H1 (cell line): ENCODE data around the gene ABCG8. TPM values are rescaled to one million over a fixed set of nuclear protein-coding genes. Genes with fewer than 3 reads are reported as not detected.

Experiments used
- CTCF ChIA-PET: fragments of 300-600 bp; sonication (Branson Sonifier 250); formaldehyde crosslinking; loops from one replicate; lab custom pipeline; 2021; ENCODE audit not compliant: partially characterized antibody; lab: Charles Lee
- POLR2A ChIA-PET: fragments of 300-600 bp; sonication (Branson Sonifier 250); formaldehyde crosslinking; loops from one replicate; lab custom pipeline; 2021; ENCODE audit warnings: inconsistent platforms; ENCODE audit not compliant: partially characterized antibody; lab: Charles Lee
- DNase-seq, 2 experiments: peaks; one replicate each; pipeline versions ENCODE4 v3.0.0 to v3.0.0-alpha.2; 2010 to 2022; ENCODE audit warnings: low spot score in 2 of 2, low read depth in 1 of 2, mixed read lengths in 1 of 2
- FAIRE-seq: peaks from 2 replicates; lab custom pipeline; 2011; peaks lifted over from hg19 to GRCh38; lab: Jason Lieb, UNC
- H2AFZ ChIP-seq: 2 replicates; pipeline ENCODE4 v1.8.1; 2012; ENCODE audit warnings: low read length, inconsistent platforms
- H2AK5ac ChIP-seq: 2 replicates; pipeline ENCODE4 v1.6.1; 2013; ENCODE audit warnings: low read depth, low read length
- H2BK120ac ChIP-seq: replicated peaks from 2 replicates; pipeline ENCODE3; 2013; ENCODE audit warnings: low read depth, low read length, inconsistent platforms
- H2BK12ac ChIP-seq: 2 replicates; pipeline ENCODE4 v1.6.1; 2013; ENCODE audit warnings: low read depth, low read length
- H2BK15ac ChIP-seq: 2 replicates; pipeline ENCODE4 v1.6.1; 2013; ENCODE audit warnings: low read length
- H2BK20ac ChIP-seq: 2 replicates; pipeline ENCODE4 v1.6.1; 2013; ENCODE audit warnings: low read length
- H2BK5ac ChIP-seq: 2 replicates; pipeline ENCODE4 v1.6.1; 2013; ENCODE audit warnings: low read depth, low read length
- H3K14ac ChIP-seq: 2 replicates; pipeline ENCODE4 v1.6.1; 2013; ENCODE audit warnings: inconsistent platforms; ENCODE audit not compliant: insufficient read length
- H3K18ac ChIP-seq: 2 replicates; pipeline ENCODE4 v1.6.1; 2013; ENCODE audit warnings: low read length; ENCODE audit errors: extremely low read depth
- H3K23ac ChIP-seq: 2 replicates; pipeline ENCODE4 v1.6.1; 2013; ENCODE audit warnings: inconsistent platforms; ENCODE audit not compliant: insufficient read length
- H3K23me2 ChIP-seq: 2 replicates; pipeline ENCODE4 v1.6.1; 2013; ENCODE audit warnings: low read depth, low read length
- H3K27ac ChIP-seq: 2 replicates; pipeline ENCODE4 v1.6.1; 2011; ENCODE audit warnings: low read depth, low read length, inconsistent platforms
- H3K27me3 ChIP-seq, 4 experiments: replicated peaks in 1 of 4; 1 replicate in 1 of 4; 2 replicates in 3 of 4; pipeline versions ENCODE4 v1.6.1 to v1.8.1; 2011 to 2013; ENCODE audit warnings: low read length in 3 of 4, mild to moderate bottlenecking in 3 of 4, inconsistent platforms in 2 of 4, mixed read lengths in 2 of 4, moderate library complexity in 1 of 4; ENCODE audit not compliant: control insufficient read depth in 3 of 4, insufficient read depth in 3 of 4; ENCODE audit errors: extremely low read depth in 1 of 4
- H3K36me3 ChIP-seq, 4 experiments: 2 replicates each; pipeline versions ENCODE4 v1.6.1 to v1.8.1; 2011 to 2013; ENCODE audit warnings: mild to moderate bottlenecking in 4 of 4, low read length in 3 of 4, moderate library complexity in 2 of 4, control low read depth in 1 of 4, inconsistent platforms in 1 of 4; ENCODE audit not compliant: insufficient read depth in 4 of 4, control insufficient read depth in 2 of 4
- H3K4ac ChIP-seq: replicated peaks from 2 replicates; pipeline ENCODE3; 2013; ENCODE audit warnings: low read length, low read depth, mixed read lengths, inconsistent platforms; ENCODE audit not compliant: insufficient read length
- H3K4me1 ChIP-seq, 4 experiments: replicated peaks in 1 of 4; 1 replicate in 1 of 4; 2 replicates in 3 of 4; pipeline versions ENCODE4 v1.6.1 to v1.8.1; 2011 to 2013; ENCODE audit warnings: low read length in 3 of 4, inconsistent platforms in 2 of 4, mixed read lengths in 1 of 4; ENCODE audit not compliant: insufficient read depth in 4 of 4, control insufficient read depth in 3 of 4
- H3K4me2 ChIP-seq, 2 experiments: 2 replicates each; pipeline versions ENCODE4 v1.6.1 to v1.8.1; 2011 to 2013; ENCODE audit warnings: low read depth in 2 of 2, low read length in 2 of 2, control low read depth in 1 of 2, inconsistent platforms in 1 of 2, mild to moderate bottlenecking in 1 of 2; ENCODE audit not compliant: insufficient read depth in 1 of 2
- H3K4me3 ChIP-seq, 4 experiments: fragments of 200-600, 300-600 bp in 1 of 4; sonication (generic), shearing (Covaris generic), sonication (Bioruptor Twin) in 1 of 4; 2 replicates each; pipeline versions ENCODE4 v1.5.1 to v1.8.1; 2011 to 2016; ENCODE audit warnings: low read length in 4 of 4, low read depth in 3 of 4, control low read depth in 2 of 4, inconsistent platforms in 2 of 4, mild to moderate bottlenecking in 2 of 4, mixed read lengths in 1 of 4, moderate library complexity in 1 of 4; ENCODE audit not compliant: insufficient read depth in 2 of 4; ENCODE audit errors: extremely low read depth in 1 of 4
- H3K56ac ChIP-seq: replicated peaks from 2 replicates; pipeline ENCODE3; 2013; ENCODE audit warnings: low read depth, mild to moderate bottlenecking, mixed read lengths, low read length, inconsistent platforms; ENCODE audit not compliant: insufficient read length
- H3K79me1 ChIP-seq: 2 replicates; pipeline ENCODE4 v1.6.1; 2013; ENCODE audit warnings: low read depth, low read length, control low read depth
- H3K79me2 ChIP-seq, 2 experiments: 2 replicates each; pipeline versions ENCODE4 v1.6.1 to v1.8.1; 2012 to 2013; ENCODE audit warnings: low read length in 2 of 2, mild to moderate bottlenecking in 2 of 2, inconsistent platforms in 1 of 2; ENCODE audit not compliant: insufficient read depth in 2 of 2, control insufficient read depth in 1 of 2
- H3K9ac ChIP-seq, 4 experiments: replicated peaks in 1 of 4; 1 replicate in 1 of 4; 2 replicates in 3 of 4; pipeline versions ENCODE4 v1.6.1 to v1.8.1; 2011 to 2013; ENCODE audit warnings: low read depth in 3 of 4, low read length in 3 of 4, control low read depth in 2 of 4, mild to moderate bottlenecking in 2 of 4, moderate library complexity in 2 of 4, inconsistent platforms in 1 of 4; ENCODE audit errors: extremely low read depth in 1 of 4
- H3K9me3 ChIP-seq, 2 experiments: 2 replicates each; pipeline versions ENCODE4 v1.6.1 to v1.8.1; 2012 to 2013; ENCODE audit warnings: mild to moderate bottlenecking in 2 of 2, moderate library complexity in 2 of 2, control low read depth in 1 of 2, inconsistent platforms in 1 of 2, low read depth in 1 of 2, low read length in 1 of 2, mixed read lengths in 1 of 2; ENCODE audit not compliant: insufficient read depth in 2 of 2
- H4K20me1 ChIP-seq, 2 experiments: replicated peaks in 1 of 2; 2 replicates each; pipeline versions ENCODE3 to v1.8.1; 2011 to 2013; ENCODE audit warnings: inconsistent platforms in 2 of 2, low read length in 2 of 2, mild to moderate bottlenecking in 1 of 2; ENCODE audit not compliant: insufficient read depth in 2 of 2, control insufficient read depth in 1 of 2
- H4K5ac ChIP-seq: 2 replicates; pipeline ENCODE4 v1.6.1; 2013; ENCODE audit warnings: low read length, low read depth, mixed read lengths, inconsistent platforms; ENCODE audit not compliant: insufficient read length
- H4K8ac ChIP-seq: 2 replicates; pipeline ENCODE4 v1.8.0; 2013; ENCODE audit warnings: mild to moderate bottlenecking, moderate library complexity, low read length, inconsistent platforms; ENCODE audit not compliant: insufficient read depth; ENCODE audit errors: extremely low read depth
- H4K91ac ChIP-seq: replicated peaks from 2 replicates; pipeline ENCODE3; 2013; ENCODE audit warnings: low read length, mixed read lengths, inconsistent platforms; ENCODE audit not compliant: insufficient read length
- ATF3 ChIP-seq: IDR thresholded peaks from 2 replicates; pipeline ENCODE4 v1.6.1; 2011; ENCODE audit warnings: low read depth, mild to moderate bottlenecking, low read length; ENCODE audit not compliant: insufficient read depth
- CHD2 ChIP-seq: IDR thresholded peaks from 2 replicates; pipeline ENCODE4 v1.6.1; 2012; ENCODE audit warnings: low read length, improper control_type of control experiment
- MAX ChIP-seq: IDR thresholded peaks from 2 replicates; pipeline ENCODE4 v1.6.1; 2012; ENCODE audit warnings: inconsistent platforms
- SIN3A ChIP-seq, 2 experiments: IDR thresholded peaks in 1 of 2; conservative IDR thresholded peaks in 1 of 2; 2 replicates each; pipeline ENCODE4 v1.6.1; 2011 to 2012; ENCODE audit warnings: low read length in 2 of 2, improper control_type of control experiment in 1 of 2, low read depth in 1 of 2, mild to moderate bottlenecking in 1 of 2
- TAF1 ChIP-seq: IDR thresholded peaks from 2 replicates; pipeline ENCODE4 v1.6.1; 2011; ENCODE audit warnings: mild to moderate bottlenecking, low read depth, low read length
- TBP ChIP-seq: IDR thresholded peaks from 2 replicates; pipeline ENCODE4 v1.6.1; 2011; ENCODE audit warnings: low read depth, low read length, improper control_type of control experiment
- WGBS, 2 experiments: shearing (Covaris generic) in 1 of 2; methylation state at CpG; one replicate each; pipeline versions ENCODE4 v1.1.6 to v1.1.7; 2013 to 2015; ENCODE audit warnings: low lambda C conversion rate in 2 of 2, mixed read lengths in 2 of 2, inconsistent platforms in 1 of 2, low coverage in 1 of 2, missing lambda C conversion rate in 1 of 2; ENCODE audit not compliant: insufficient replicate concordance in 2 of 2, insufficient coverage in 1 of 2, insufficient read length in 1 of 2; ENCODE audit errors: extremely low coverage in 1 of 2, missing lambda C conversion rate in 1 of 2; 5-methylcytosine and 5-hydroxymethylcytosine counted together
- polyA plus RNA-seq, 7 experiments: library from polyadenylated mRNA; depleted of rRNA in 3 of 7; stranded (reverse) in 5 of 7; unstranded in 2 of 7; fragments of >200 nt in 5 of 7; fragments of 200-250 nt in 2 of 7; gene quantifications; 1 replicate in 5 of 7; 2 replicates in 1 of 7; 4 replicates in 1 of 7; pipeline versions ENCODE4 v1.2.1 to v1.2.3, GENCODE V29; 2011 to 2013; ENCODE audit warnings: missing spikeins in 2 of 7, mixed read lengths in 2 of 7
- total RNA-seq: library from RNA; stranded (reverse); fragmentation: NEBNext Ultra II Directional; extraction: Animal tissue kit (Norgen Biotek cat#: 25700); gene quantifications from 2 replicates; pipeline ENCODE4 v1.2.1, GENCODE V29; 2021

The ABCG8 gene
- total and polyA plus RNA-seq, 2 of the 8 experiments (the other 6 are each of a cell fraction or from before 2014, with no cell fraction given): not detected

- H2AK5ac ChIP-seq: no peak overlapping the region
- H3K4me3 ChIP-seq: no peak overlapping the region
- H3K27me3 ChIP-seq: no peaks in the 10 kb centered on the region
- H3K18ac ChIP-seq: no peak overlapping the region
- no peaks in the 10 kb centered on the region for H4K20me1 ChIP-seq
- no peaks in the 10 kb centered on the region for H3K79me2 ChIP-seq
- H2BK12ac ChIP-seq: no peak overlapping the region
- no peak overlapping the region for H2BK15ac ChIP-seq
- no peak overlapping the region for H3K23ac ChIP-seq
- H2BK120ac ChIP-seq: no peak overlapping the region
- no peak overlapping the region for H3K9ac ChIP-seq
- POLR2A ChIA-PET: no interaction called here
- no peak overlapping the region for H3K56ac ChIP-seq
- H4K5ac ChIP-seq: no peak overlapping the region
- no peaks in the 10 kb centered on the region for H3K23me2 ChIP-seq
- no peaks in the 10 kb centered on the region for H3K36me3 ChIP-seq
- H3K4me2 ChIP-seq: no peak overlapping the region
- no peak overlapping the region for H3K4ac ChIP-seq
- DNase-seq: no peak
- 93% methylated on average over 17 of the region's 17 CpGs; no CpG with 5 or more reads in 1 of the 2 experiments for WGBS, 2 experiments
- FAIRE-seq: no peak
- H3K4me1 ChIP-seq: peaks cover 0 to 3% (median 1%) of the 10 kb centered on the region in 4 experiments; a peak in 3 of 7 replicates
- no peak overlapping the region for H3K27ac ChIP-seq
- no peaks in the 10 kb centered on the region for H3K9me3 ChIP-seq
- no peak overlapping the region for H2BK20ac ChIP-seq
- H2BK5ac ChIP-seq: no peak overlapping the region
- no peak overlapping the region for H3K14ac ChIP-seq
- H2AFZ ChIP-seq: no peak overlapping the region
- CTCF ChIA-PET: interaction anchor here (1.0 to 1.8 kb wide), 3 partner anchors 14 to 222 kb away, joined by 3 to 6 read pairs (median 5); no protein-coding TSS in a partner anchor
- H4K91ac ChIP-seq: no peak overlapping the region
- no peaks in the 10 kb centered on the region for H3K79me1 ChIP-seq
- TF ChIP-seq SIN3A (conservative IDR thresholded peaks at IDR 0.05 in 1 of 2, IDR thresholded peaks at IDR 0.05 in 1 of 2; ENCODE audit: low read depth in 1 of 2, low read length in 2 of 2) (no peak), TAF1 (no peak), ATF3 (no peak), TBP (no peak), CHD2 (no peak), MAX (no peak)
- TF ChIP-seq, all 59 proteins: peak for 0
- no peak overlapping the region for H4K8ac ChIP-seq
Measured at GRCh38 chr2:43826305-43827250, 12.2 kb upstream of the ABCG8 start.
